ENCODE data around the gene KLHL20.

DNA sequence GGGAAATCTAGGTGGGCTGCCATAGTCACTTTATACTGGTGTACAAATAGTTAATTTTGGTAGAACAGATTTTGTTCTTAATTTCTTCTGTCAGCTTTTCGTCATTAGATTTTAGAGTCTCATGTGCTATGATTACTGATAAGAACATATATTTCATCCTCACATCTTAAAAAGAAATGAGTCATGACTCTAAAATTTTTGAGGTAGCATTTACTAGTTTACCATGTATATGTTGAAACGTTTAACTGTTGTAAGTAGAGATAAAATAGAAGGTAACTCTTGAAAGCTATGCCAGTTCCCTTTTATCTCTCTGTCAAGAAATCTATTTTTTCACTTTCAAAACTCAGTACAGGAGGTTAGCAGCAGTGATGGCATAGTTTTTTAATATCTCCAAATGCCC lies 53.4 kb downstream of the KLHL20 start:
- TF ChIP-seq, protein P1, sequence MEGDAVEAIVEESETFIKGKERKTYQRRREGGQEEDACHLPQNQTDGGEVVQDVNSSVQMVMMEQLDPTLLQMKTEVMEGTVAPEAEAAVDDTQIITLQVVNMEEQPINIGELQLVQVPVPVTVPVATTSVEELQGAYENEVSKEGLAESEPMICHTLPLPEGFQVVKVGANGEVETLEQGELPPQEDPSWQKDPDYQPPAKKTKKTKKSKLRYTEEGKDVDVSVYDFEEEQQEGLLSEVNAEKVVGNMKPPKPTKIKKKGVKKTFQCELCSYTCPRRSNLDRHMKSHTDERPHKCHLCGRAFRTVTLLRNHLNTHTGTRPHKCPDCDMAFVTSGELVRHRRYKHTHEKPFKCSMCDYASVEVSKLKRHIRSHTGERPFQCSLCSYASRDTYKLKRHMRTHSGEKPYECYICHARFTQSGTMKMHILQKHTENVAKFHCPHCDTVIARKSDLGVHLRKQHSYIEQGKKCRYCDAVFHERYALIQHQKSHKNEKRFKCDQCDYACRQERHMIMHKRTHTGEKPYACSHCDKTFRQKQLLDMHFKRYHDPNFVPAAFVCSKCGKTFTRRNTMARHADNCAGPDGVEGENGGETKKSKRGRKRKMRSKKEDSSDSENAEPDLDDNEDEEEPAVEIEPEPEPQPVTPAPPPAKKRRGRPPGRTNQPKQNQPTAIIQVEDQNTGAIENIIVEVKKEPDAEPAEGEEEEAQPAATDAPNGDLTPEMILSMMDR (conservative IDR thresholded peaks at IDR 0.05; ENCODE audit: low read depth in 2 of 2): no peak
- TF ChIP-seq, protein P2, sequence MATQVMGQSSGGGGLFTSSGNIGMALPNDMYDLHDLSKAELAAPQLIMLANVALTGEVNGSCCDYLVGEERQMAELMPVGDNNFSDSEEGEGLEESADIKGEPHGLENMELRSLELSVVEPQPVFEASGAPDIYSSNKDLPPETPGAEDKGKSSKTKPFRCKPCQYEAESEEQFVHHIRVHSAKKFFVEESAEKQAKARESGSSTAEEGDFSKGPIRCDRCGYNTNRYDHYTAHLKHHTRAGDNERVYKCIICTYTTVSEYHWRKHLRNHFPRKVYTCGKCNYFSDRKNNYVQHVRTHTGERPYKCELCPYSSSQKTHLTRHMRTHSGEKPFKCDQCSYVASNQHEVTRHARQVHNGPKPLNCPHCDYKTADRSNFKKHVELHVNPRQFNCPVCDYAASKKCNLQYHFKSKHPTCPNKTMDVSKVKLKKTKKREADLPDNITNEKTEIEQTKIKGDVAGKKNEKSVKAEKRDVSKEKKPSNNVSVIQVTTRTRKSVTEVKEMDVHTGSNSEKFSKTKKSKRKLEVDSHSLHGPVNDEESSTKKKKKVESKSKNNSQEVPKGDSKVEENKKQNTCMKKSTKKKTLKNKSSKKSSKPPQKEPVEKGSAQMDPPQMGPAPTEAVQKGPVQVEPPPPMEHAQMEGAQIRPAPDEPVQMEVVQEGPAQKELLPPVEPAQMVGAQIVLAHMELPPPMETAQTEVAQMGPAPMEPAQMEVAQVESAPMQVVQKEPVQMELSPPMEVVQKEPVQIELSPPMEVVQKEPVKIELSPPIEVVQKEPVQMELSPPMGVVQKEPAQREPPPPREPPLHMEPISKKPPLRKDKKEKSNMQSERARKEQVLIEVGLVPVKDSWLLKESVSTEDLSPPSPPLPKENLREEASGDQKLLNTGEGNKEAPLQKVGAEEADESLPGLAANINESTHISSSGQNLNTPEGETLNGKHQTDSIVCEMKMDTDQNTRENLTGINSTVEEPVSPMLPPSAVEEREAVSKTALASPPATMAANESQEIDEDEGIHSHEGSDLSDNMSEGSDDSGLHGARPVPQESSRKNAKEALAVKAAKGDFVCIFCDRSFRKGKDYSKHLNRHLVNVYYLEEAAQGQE (IDR thresholded peaks at IDR 0.05; ENCODE audit: unreplicated experiment): no peak

Measured in GM23338 (cell line).